AML-193 (cell line): ENCODE results near the gene SPRED1.
A peak's percentile ranks its signal among the peaks of the same experiment; 100 is the strongest.

Source experiments
- DNase-seq, 2 experiments: peaks; one replicate each; lab custom pipeline; 2025; lab: John Stamatoyannopoulos, UW

The SPRED1 gene

DNA sequence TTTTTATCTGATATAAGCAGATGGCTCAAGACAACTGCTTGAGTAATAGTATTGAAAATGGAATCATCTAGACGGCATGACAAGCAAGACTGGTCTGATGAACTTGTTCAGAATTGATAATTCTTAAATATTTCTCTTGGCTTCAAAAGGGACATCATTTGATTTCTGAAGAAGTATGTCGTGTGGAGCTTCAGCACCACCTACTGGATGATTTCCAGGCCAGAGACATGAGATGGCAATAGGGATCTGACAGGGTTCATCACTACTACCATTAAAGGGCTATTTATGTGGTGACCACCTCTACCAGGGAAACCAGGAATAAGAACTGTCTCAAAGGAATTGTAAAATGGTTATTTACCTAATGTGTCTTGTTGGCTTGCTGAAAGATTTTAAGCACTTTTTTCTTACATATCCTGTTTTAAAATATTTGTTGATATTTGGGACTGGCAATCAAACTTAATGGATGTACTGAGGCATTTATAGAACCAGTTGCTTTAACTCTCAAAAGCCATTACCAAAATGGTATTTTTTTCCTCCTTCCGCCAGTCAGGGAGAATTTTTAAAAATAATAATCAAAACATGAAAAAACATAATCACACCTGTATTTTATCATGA is 101.8 kb downstream of the SPRED1 start:
- peak; percentile 49 to 52 for DNase-seq

DNA sequence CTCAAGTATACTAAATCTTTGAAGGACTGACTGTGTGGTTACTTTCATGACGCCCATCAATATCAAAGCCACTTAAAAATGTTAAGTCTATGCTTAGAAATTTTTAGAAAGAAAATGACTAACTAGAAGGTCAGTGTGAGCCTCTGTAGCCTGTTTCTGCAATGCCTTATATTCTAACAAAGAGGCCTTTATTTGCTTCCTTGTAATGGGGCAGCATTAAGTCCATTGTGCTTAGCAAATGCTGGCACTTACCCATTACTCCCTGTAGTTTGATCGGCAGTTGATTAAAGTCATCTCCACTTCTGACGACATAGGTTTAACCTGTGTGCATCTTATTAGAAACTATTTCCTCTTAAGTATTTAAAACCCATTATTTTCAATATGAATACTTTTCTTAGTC is 109.7 kb downstream of the SPRED1 start:
- DNase-seq: no peak

DNA sequence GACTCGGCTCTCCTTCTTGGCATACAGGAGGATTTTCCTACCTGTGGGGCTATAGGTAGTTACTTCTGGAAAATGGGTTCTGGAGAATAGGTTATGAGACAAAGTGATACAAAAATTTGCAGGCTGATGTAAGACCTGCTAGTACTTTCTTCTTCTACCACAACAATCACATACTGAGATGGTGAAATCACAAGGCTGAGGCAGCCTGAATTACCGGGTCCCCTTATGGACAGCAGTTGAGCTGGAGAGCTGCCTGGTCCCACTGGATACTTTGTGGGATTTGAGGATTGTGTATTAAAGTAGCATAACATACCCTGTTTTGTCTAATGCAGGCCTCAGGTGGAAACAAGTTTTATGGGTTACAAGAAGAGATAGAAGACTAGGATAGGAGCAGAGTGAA is 114.8 kb downstream of the SPRED1 start:
- DNase-seq: no peak

DNA sequence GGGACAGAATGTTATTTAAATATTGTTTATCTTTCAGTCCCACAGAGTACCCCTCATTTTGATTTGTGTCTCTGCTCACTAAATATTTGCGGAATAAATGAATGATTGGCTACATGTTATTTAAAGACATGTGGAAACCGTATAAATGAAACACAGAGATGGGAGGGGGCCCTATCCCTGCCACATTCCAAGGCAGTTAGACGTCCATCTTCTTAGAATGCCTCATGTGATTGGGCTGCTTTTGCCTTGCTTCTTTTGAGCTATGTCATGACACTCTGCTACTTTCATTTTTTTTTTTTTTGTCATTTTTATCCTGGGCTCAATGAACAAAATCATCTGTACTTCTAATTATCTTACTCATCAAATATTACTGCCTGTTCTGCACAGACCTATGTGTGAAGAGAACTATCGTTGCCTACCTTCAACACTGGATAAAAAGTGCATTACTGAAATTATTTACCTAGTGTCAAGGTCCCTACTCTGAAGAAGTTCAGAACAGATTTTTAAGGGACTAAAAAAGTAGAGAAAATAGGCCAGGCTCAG is 117.4 kb downstream of the SPRED1 start:
- no peak for DNase-seq

DNA sequence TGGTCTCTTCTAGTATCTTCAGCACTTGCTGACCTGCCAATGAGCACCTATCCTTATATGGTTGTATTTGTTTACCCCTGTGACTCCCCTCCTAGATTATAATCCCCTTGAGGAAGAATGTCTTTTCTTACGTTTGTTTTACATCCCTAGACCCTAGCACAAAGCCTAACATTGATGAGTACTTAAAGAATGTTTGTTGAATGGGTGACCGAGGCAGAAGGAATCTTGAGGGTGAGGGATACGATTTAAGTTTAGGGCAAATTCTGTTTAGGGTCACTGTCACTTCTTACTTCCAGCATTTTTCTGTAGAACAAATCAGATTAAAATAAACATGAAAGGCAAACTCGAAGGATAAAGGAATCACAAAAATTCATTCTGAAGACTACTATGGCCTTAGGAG is 120.4 kb downstream of the SPRED1 start:
- DNase-seq: no peak

DNA sequence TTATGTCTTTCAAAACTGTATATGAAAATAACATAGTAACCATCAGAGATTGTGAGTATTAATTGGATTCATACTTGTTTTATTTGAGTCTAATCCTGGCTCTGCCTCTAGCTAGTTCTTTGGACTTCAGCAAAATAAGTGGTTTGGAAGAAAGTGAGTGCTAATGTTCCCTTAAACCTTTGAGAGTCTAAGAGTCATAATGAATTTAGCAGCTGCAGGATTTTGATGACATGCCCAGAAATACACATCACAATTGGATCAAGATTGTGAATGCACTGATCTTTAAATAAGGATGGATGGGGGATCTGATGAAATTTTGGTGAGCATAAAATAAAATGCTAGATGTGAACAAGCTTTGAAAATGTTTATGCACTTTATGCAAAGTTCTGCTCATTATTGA is 121.4 kb downstream of the SPRED1 start:
- no peak for DNase-seq

DNA sequence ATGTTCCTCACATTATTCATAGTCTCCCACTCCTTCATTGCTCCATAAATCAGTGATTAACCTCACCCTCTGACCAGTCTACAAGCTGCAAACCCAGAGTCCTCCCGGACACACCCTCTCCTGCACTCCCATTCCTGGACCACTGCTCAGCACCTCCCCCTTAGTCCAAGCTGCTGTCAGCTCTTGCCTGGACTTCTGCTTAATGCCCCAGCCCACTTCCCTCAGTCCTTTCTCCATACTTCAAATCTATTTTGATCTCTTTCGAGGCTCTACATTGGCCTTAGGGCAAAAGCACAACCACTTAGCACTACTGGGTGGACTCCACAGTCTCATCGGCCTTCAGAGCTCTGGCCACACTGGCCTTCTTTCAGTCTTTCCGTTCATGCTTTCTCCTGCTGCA is 121.9 kb downstream of the SPRED1 start:
- no peak for DNase-seq

DNA sequence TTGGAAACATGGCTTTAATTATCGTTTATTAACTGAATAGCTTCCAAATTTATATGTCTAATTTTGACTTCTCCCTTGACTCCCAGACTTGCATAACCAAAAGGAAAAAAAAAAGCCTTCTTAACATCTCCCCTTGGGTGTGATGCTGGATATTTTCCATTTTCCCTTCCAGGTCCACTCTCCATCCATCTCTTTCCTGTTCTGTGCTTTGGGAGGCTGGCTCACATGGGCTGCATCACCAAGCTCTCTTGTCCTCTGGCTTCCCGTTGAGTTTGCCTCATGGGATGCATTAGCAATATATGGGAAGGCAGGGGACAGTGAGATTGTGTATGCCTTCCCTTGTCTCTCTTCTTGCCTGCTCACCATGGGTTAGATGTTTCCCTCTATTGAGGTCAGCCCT is 123.4 kb downstream of the SPRED1 start:
- DNase-seq: no peak

DNA sequence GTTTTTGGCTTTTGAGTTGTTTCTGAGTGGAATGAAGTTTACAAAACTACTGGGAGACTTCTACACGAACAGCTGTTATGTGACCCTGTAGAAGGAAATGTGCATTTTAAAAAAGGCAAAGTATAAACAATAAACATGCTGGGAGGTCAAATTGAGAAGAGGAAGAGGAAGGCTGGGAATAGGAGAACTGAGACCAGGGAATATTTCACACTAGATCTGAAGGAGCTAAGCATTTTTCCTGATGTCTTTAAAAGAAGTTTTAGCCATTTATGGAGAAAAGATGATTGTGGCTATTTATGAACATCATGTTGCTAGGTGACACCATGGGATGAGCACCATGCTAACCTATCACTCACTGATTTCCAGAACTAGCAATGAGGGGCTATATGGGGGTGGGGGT is 125.0 kb downstream of the SPRED1 start:
- no peak for DNase-seq

DNA sequence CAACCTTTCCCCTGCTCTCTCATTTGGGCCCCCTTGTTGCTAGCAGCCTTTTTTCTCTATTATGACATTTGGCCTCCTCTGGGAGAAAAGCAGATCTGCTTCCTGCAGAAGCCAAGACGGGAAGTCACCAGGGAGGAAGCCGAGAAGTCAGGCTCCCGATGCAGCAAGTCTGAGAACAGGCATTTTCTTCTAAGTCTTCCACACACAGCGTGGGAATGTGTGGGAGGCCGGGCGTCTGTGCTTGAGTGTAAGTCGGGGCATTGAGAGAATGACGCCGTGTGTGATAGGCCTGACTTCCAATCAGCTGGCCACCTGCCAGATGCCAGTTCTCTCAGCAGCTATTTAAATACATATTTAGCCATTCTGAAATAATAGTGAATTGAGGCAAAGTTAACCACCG is 125.5 kb downstream of the SPRED1 start:
- no peak for DNase-seq

DNA sequence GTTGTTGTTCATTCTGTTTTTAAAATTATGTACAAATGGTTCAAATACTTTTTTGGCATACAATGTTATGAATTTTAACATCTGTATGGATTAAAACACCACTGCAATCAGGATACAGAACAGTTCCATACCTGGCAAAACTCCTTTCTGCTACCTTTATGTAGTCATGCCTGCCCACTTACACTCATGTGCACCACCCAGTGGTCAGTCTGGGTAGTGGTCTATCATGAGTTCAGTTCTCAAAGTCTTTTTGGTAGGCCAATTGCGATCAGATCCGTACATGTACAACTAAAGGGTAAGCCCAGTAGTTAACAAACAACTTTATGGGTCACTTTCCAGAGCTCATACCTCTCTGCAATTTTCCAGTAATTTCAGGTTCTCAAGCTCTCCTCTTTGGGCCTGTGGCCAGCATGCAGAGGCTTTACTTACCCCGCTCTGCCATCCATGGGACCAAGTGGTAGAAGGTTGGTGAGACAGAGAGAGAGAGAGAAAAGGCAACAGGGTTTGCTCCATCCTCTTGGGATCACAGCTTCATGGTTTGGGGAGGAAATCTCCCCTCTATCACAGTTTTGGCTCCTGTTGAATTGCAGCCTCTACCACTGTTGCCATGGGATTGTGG is 137.4 kb downstream of the SPRED1 start:
- DNase-seq: peak in 1 of 2 experiments; percentile 17

DNA sequence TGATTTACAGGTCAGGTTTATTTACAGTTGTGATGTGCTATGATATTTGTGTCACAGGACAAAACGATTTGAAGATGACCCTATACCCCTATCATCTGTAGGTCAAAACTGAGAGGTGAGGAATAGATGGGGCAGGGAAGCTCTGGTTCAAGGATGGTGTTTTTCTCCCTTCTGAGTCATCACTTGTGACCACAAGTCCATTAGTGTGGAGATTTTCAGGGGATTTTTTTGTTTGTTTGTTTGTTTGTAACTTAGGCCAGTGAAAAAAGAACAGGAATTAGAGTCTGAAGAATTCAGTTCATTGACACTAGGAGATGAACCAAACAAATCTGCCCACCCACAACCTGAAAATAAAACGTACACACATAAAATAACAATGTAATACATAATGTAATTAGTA is 138.6 kb downstream of the SPRED1 start:
- DNase-seq: no peak

DNA sequence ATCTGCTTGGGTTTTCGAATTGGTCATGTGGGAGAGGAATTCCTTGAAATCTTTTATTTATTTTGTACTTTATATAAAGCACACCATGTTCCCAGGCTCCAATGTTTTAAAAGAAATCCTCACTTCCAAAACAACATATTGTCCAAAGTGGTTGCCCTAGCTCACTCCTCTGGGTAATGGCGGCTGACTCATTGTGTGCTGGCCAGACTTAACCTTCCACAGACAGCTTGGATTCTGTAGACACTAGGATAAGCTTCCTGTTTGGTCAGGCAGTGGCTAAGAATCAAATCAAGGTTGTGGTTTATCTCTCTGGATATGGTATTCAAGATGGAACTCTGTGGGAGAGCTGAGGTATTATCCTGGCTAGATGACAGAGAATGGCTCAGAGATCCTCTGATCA is 145.5 kb downstream of the SPRED1 start:
- no peak for DNase-seq

DNA sequence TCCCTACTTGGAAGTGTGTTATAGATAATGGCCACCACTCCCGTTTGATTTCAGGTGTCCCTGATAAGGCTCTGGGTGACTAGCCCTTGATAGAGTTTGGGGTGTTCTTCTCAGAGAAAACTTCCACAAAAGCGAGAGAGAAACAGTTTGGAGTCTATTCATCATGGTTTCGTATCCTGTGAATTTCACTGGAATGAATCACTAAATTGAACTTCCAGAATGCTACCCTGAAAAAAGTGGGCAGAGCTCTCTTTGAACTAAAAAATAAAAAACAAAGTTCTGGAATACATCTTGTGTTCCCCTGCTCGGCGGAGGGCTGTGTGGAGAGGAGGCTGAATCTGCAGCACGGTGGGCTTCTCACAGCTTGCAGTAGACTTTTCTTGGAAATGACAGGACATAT is 148.5 kb downstream of the SPRED1 start:
- DNase-seq: no peak

DNA sequence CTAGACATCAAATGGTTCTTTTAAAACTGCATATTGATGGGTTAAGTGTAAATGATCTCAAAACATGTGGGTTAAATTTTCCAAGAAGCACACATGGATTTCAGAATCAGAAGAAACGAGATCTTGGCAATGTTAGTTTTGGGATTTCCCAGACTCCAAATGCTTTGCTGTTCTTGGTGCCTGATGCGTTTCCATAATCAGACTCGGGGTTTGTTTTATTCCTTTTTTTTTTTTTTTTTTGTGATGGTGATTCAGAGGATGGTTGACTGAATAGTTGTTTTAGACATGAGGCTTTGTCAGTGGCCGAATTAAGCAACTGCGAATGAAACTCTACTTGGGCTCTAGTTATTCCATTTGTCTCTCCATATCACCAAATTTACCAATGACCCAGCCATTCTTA is 149.1 kb downstream of the SPRED1 start:
- DNase-seq: no peak

DNA sequence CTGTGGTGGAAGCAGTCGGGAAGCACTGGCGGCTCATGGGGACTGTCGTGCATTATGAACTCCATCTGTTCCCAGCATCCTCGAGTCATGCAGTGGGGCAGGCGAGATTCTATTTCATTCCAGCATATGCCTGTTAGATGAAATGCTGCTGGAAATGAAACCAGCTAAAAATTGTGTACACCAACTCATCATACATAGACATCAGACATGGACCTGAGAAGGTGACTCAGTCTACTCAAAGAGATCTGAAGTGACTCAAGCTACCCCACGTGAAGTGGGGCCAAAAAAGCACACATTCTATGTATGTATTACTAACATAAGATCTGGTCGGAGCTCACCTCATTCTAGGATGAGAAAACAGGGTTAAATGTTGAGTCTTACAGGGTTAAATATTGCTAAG is 153.8 kb downstream of the SPRED1 start:
- no peak for DNase-seq
